Measurements from ENCODE around the gene PCED1B.
"Not testable (repeated sequence)": the region's sequence is repeated elsewhere in the genome, so short reads cannot be mapped to it uniquely, and the experiment has no call there.

DNA sequence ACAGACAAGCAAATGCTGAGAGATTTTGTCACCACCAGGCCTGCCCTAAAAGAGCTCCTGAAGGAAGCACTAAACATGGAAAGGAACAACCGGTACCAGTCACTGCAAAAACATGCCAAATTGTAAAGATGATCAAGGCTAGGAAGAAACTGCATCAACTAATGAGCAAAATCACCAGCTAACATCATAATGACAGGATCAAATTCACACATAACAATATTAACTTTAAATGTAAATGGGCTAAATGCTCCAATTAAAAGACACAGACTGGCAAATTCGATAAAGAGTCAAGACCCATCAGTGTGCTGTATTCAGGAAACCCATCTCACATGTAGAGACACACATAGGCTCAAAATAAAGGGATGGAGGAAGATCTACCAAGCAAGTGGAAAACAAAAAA lies 20.8 kb upstream of the PCED1B start:
- TF ChIP-seq, protein P1, sequence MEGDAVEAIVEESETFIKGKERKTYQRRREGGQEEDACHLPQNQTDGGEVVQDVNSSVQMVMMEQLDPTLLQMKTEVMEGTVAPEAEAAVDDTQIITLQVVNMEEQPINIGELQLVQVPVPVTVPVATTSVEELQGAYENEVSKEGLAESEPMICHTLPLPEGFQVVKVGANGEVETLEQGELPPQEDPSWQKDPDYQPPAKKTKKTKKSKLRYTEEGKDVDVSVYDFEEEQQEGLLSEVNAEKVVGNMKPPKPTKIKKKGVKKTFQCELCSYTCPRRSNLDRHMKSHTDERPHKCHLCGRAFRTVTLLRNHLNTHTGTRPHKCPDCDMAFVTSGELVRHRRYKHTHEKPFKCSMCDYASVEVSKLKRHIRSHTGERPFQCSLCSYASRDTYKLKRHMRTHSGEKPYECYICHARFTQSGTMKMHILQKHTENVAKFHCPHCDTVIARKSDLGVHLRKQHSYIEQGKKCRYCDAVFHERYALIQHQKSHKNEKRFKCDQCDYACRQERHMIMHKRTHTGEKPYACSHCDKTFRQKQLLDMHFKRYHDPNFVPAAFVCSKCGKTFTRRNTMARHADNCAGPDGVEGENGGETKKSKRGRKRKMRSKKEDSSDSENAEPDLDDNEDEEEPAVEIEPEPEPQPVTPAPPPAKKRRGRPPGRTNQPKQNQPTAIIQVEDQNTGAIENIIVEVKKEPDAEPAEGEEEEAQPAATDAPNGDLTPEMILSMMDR (IDR thresholded peaks at IDR 0.05): not testable (repeated sequence)
- TF ChIP-seq EZH2, EZH2phosphoT487 (IDR thresholded peaks at IDR 0.05): not testable (repeated sequence)

Measured in neural progenitor cell (in vitro differentiated cells).